MCF 10A (cell line): ENCODE measurements around the gene ALG11. TPM values are rescaled to one million over a fixed set of nuclear protein-coding genes. Genes with fewer than 3 reads are reported as not detected.

ENCODE experiments used
- BruUV-seq: library from RNA; stranded (reverse); fragments of 400-500 nt; replicated peaks from 2 replicates; lab custom pipeline; 2021; lab: Mats Ljungman, UMichigan
- CTCF ChIA-PET: fragments of 300-600 bp; sonication (Branson Sonifier 250); formaldehyde crosslinking; extraction: SDS; loops from one replicate; lab custom pipeline; 2021; ENCODE audit warnings: antibody characterized with exemption, inconsistent platforms; lab: Yijun Ruan, JAX
- POLR2A ChIA-PET: fragments of 300-600, 350-650 bp; sonication (Branson Sonifier 250); formaldehyde crosslinking; extraction: SDS; loops from one replicate; lab custom pipeline; 2020; ENCODE audit warnings: antibody characterized with exemption, inconsistent platforms; lab: Yijun Ruan, JAX
- DNase-seq: peaks from one replicate; pipeline ENCODE4 v3.0.0-alpha.2; 2018; ENCODE audit not compliant: unreplicated experiment
- H3K27ac Mint-ChIP-seq: one replicate; pipeline ENCODE4 v1.8.0; 2022; ENCODE audit warnings: mild to moderate bottlenecking, low read depth, mixed read lengths; ENCODE audit not compliant: unreplicated experiment
- H3K27me3 Mint-ChIP-seq: one replicate; pipeline ENCODE4 v1.8.0; 2022; ENCODE audit warnings: mixed read lengths; ENCODE audit not compliant: insufficient read depth, unreplicated experiment
- H3K36me3 Mint-ChIP-seq: one replicate; pipeline ENCODE4 v1.8.0; 2022; ENCODE audit warnings: mild to moderate bottlenecking, moderate library complexity, mixed read lengths; ENCODE audit not compliant: insufficient read depth, unreplicated experiment
- H3K4me1 Mint-ChIP-seq: one replicate; pipeline ENCODE4 v1.8.0; 2022; ENCODE audit warnings: mixed read lengths; ENCODE audit not compliant: insufficient read depth, unreplicated experiment
- H3K4me3 Mint-ChIP-seq: one replicate; pipeline ENCODE4 v1.8.0; 2022; ENCODE audit warnings: mild to moderate bottlenecking, moderate library complexity, mixed read lengths; ENCODE audit not compliant: unreplicated experiment
- H3K9me3 Mint-ChIP-seq: one replicate; pipeline ENCODE4 v1.8.0; 2022; ENCODE audit warnings: mixed read lengths; ENCODE audit not compliant: unreplicated experiment
- CTCF ChIP-seq: fragments of 200-600 bp; IDR thresholded peaks from one replicate; pipeline ENCODE4 v1.8.0; 2022; ENCODE audit warnings: antibody characterized with exemption, mild to moderate bottlenecking; ENCODE audit not compliant: unreplicated experiment
- intact Hi-C: fragments of 100-400 bp; cut with micrococcal nuclease; formaldehyde crosslinking; loops from 2 replicates; pipeline ENCODE4 v1.14.1; 2022
- total RNA-seq: library from RNA; stranded (reverse); gene quantifications from 2 replicates; pipeline ENCODE4 v1.2.3, GENCODE V29; 2022

ALG11 gene
- total RNA-seq, 1 experiment from 2014 or later: 33.3 TPM

GRCh38 chr13:51976890-51977289 is 35.3 kb upstream of the ALG11 start:
- H3K27me3 Mint-ChIP-seq: no peaks in the 10 kb centered on the region
- no peaks in the 10 kb centered on the region for H3K4me1 Mint-ChIP-seq
- H3K9me3 Mint-ChIP-seq: no peaks in the 10 kb centered on the region
- H3K27ac Mint-ChIP-seq: no peak overlapping the region
- POLR2A ChIA-PET: no interaction called here
- intact Hi-C loops: no loop called here
- H3K36me3 Mint-ChIP-seq: no peaks in the 10 kb centered on the region
- no TSS peak for BruUV-seq
- no peak for TF ChIP-seq CTCF
- CTCF ChIA-PET: interaction anchor here (0.6 to 1.8 kb wide), 4 partner anchors 24 to 450 kb away, joined by 3 to 7 read pairs (median 4); no protein-coding TSS in a partner anchor
- H3K4me3 Mint-ChIP-seq: no peak overlapping the region
- no peak for DNase-seq

GRCh38 chr13:51977625-51978024 is 34.6 kb upstream of the ALG11 start:
- Mint-ChIP-seq H3K4me1 (no peaks in the 10 kb centered on the region), H3K9me3 (no peaks in the 10 kb centered on the region), H3K4me3 (no peak overlapping the region), H3K36me3 (no peaks in the 10 kb centered on the region), H3K27ac (no peak overlapping the region), H3K27me3 (no peaks in the 10 kb centered on the region)
- no TSS peak for BruUV-seq
- TF ChIP-seq CTCF: no peak
- POLR2A ChIA-PET: interaction anchor here (0.8 kb wide), 1 partner anchor 135 kb away, joined by 3 read pairs; no protein-coding TSS in a partner anchor
- no peak for DNase-seq
- CTCF ChIA-PET: interaction anchor here (0.9 to 1.8 kb wide), 3 partner anchors 24 to 92 kb away, joined by 3 to 7 read pairs (median 5); no protein-coding TSS in a partner anchor
- intact Hi-C loops: no loop called here

DNA sequence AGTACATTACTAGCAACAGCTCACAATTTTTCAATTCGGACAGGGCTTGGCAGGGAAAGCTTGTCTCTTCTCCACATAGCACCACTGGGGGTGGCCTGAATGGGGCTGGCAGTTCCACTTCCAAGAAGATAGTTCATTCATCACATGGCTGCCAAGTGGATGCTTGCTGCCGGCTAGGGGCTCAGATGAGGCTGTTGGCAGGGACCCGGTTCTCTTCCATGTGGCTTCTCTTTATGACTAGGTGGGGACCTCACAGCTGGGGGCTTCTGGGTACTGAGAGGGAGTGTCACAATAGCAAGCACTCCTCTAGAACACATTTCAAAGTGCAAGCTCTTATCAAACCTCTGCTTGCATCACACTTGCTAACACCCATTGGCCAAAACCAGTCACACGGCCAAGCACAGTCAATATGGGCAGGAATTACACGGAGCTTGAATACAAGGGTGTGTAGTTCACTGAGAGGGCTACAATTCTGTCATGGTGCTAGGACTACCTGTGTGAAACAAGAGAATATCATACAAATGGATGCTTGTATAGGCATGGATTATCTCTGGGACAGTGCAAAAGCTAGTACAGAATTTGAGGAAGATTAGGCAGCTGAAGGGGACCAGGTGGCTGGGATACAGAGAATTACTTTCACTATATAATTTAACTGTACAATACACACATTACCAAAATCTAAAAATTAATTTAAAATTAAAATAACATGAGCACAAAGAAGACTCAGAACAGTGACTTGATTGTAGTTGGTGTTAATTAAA is 33.2 kb upstream of the ALG11 start:
- no peak for DNase-seq
- no peaks in the 10 kb centered on the region for H3K36me3 Mint-ChIP-seq
- intact Hi-C loops: no loop called here
- H3K4me1 Mint-ChIP-seq: no peaks in the 10 kb centered on the region
- peaks cover 2% of the 10 kb centered on the region for H3K9me3 Mint-ChIP-seq
- ChIA-PET POLR2A (no interaction called here), CTCF (interaction anchor here (1.0 to 1.2 kb wide), 2 partner anchors 22 to 24 kb away, joined by 3 to 6 read pairs; no protein-coding TSS in a partner anchor)
- BruUV-seq: no TSS peak
- no peak overlapping the region for H3K4me3 Mint-ChIP-seq
- no peak for TF ChIP-seq CTCF
- peaks cover 4% of the 10 kb centered on the region for H3K27me3 Mint-ChIP-seq
- H3K27ac Mint-ChIP-seq: no peak overlapping the region

- TF ChIP-seq CTCF: no peak
- Mint-ChIP-seq H3K27me3 (peaks cover 18% of the 10 kb centered on the region), H3K9me3 (peaks cover 7% of the 10 kb centered on the region), H3K4me3 (no peak overlapping the region), H3K27ac (no peak overlapping the region), H3K4me1 (no peaks in the 10 kb centered on the region), H3K36me3 (no peaks in the 10 kb centered on the region)
- no TSS peak for BruUV-seq
- CTCF ChIA-PET: interaction anchor here (0.6 kb wide), 2 partner anchors 9 to 122 kb away, joined by 3 read pairs; no protein-coding TSS in a partner anchor
- intact Hi-C loops: no loop called here
- DNase-seq: no peak
- POLR2A ChIA-PET: interaction anchor here (0.7 kb wide), 1 partner anchor 32 kb away, joined by 3 read pairs; no protein-coding TSS in a partner anchor
Measured at GRCh38 chr13:51980908-51981307, 31.3 kb upstream of the ALG11 start.
